ENCODE data around the gene SRP68. TPM values are rescaled to one million over a fixed set of nuclear protein-coding genes. Genes with fewer than 3 reads are reported as not detected.

Gene SRP68
- polyA plus RNA-seq, 1 of the 3 experiments (the other 2 are of a cell fraction) = 76.8 TPM

DNA sequence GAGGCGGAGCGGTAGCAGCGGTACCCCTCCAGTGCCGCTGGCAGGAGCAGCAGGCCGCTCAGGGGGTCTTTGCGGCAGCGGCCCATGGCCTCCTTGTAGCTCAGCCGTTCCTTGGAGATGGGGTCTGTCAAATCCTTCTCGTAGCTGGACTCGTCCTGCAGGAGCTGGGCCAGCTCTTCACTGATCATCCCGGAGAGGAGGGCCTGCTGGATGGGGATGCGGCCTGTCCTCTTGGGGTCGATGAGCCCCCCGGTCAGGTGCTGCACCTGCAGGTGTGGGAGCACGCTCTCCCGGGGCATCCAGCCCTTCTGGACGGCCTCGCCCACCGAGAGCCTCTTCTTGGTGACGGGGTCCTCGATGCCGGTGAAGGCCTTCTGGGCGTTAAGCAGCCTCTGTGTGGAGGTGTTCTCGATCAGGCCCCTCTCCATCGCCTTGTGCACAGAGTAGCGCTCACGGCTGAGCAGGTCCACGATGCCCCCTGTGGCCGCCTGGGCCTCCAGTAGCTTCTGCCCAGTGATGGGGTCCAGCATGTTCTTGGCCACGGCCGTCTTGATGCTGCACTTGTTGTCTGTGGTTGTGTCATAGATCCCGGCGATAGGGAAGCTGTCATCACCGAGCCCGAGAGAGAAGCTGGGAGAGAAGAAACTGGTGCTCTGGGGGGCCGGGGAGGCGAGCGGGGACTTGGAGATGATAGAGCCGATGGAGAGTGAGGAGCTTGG is 65.0 kb downstream of the SRP68 start:
- Histone ChIP-seq H3K4me1 (ENCODE audit: control insufficient read depth in 1 of 2, insufficient read depth in 2 of 2, low read depth in 1 of 2, low read length in 1 of 2) (peaks cover 0 to 10% of the 10 kb centered on the region in 2 experiments; a peak in 2 of 4 replicates), H3K4me3 (ENCODE audit: low read depth in 2 of 2, low read length in 1 of 2) (no peak overlapping the region), H4K20me1 (ENCODE audit: insufficient read depth) (no peaks in the 10 kb centered on the region), H3K27ac (ENCODE audit: low read depth in 2 of 2, low read length in 1 of 2) (no peak overlapping the region), H3K9ac (no peak overlapping the region), H2AFZ (ENCODE audit: low read depth) (no peak overlapping the region), H3F3A (replicated peaks; ENCODE audit: insufficient read depth) (peaks cover 22% of the 10 kb centered on the region), H3K9me3 (no peaks in the 10 kb centered on the region), H3K9me2 (no peaks in the 10 kb centered on the region), H3K4me2 (no peak overlapping the region), H3K27me3 (ENCODE audit: insufficient read depth) (no peaks in the 10 kb centered on the region), H3K36me3 (replicated peaks in 1 of 2; ENCODE audit: control insufficient read depth in 1 of 2, insufficient read depth in 2 of 2, low read length in 1 of 2) (no peaks in the 10 kb centered on the region), H3K79me2 (ENCODE audit: insufficient read depth) (no peaks in the 10 kb centered on the region)
- ChIA-PET CTCF (interaction anchor here (0.6 to 14.6 kb wide), 11 partner anchors 6 to 391 kb away, joined by 3 to 231 read pairs (median 3); partner anchors contain the start of genes CDK3, MRPL38 and TRIM47), POLR2A (no interaction called here)
- no peak for TF ChIP-seq EZH2phosphoT487 (IDR thresholded peaks at IDR 0.05; ENCODE audit: borderline replicate concordance, low read depth)
- no peak for TF ChIP-seq RCOR1 (IDR thresholded peaks at IDR 0.05; ENCODE audit: low read length)
- TF ChIP-seq ELF1 (IDR thresholded peaks at IDR 0.05) = no peak
- no peak for TF ChIP-seq CTCF (IDR thresholded peaks at IDR 0.05)
- TF ChIP-seq TAF1 (IDR thresholded peaks at IDR 0.05; ENCODE audit: borderline replicate concordance, low read depth, low read length) = no peak
- no peak for TF ChIP-seq NFIC (IDR thresholded peaks at IDR 0.05; ENCODE audit: borderline replicate concordance)
- TF ChIP-seq RFX5 (IDR thresholded peaks at IDR 0.05; ENCODE audit: low read length) = no peak
- TF ChIP-seq FOSL2 (IDR thresholded peaks at IDR 0.05; ENCODE audit: borderline replicate concordance, low read depth) = no peak
- no peak for TF ChIP-seq SIN3A (IDR thresholded peaks at IDR 0.05; ENCODE audit: borderline replicate concordance, low read depth, low read length)
- TF ChIP-seq TCF12 (IDR thresholded peaks at IDR 0.05) = no peak
- TF ChIP-seq YY1 (IDR thresholded peaks at IDR 0.05; ENCODE audit: low read depth) = no peak
- no peak for TF ChIP-seq ZBTB33 (IDR thresholded peaks at IDR 0.05; ENCODE audit: borderline replicate concordance, low read depth)
- no peak for TF ChIP-seq JUND (IDR thresholded peaks at IDR 0.05)
- TF ChIP-seq RXRA (IDR thresholded peaks at IDR 0.05; ENCODE audit: borderline replicate concordance, low read depth) = no peak
- TF ChIP-seq IRF3 (IDR thresholded peaks at IDR 0.05; ENCODE audit: low read depth, low read length) = no peak
- TF ChIP-seq GATA2 (CRISPR knock-in tag; IDR thresholded peaks at IDR 0.05) = no peak
- no peak for TF ChIP-seq FOXJ3 (CRISPR knock-in tag; IDR thresholded peaks at IDR 0.05)
- TF ChIP-seq, protein P1, sequence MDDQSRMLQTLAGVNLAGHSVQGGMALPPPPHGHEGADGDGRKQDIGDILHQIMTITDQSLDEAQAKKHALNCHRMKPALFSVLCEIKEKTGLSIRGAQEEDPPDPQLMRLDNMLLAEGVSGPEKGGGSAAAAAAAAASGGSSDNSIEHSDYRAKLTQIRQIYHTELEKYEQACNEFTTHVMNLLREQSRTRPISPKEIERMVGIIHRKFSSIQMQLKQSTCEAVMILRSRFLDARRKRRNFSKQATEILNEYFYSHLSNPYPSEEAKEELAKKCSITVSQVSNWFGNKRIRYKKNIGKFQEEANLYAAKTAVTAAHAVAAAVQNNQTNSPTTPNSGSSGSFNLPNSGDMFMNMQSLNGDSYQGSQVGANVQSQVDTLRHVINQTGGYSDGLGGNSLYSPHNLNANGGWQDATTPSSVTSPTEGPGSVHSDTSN (IDR thresholded peaks at IDR 0.05) = no peak
- TF ChIP-seq REST (IDR thresholded peaks at IDR 0.05; ENCODE audit: low read depth, low read length) = no peak
- no peak for TF ChIP-seq GABPA (IDR thresholded peaks at IDR 0.05; ENCODE audit: low read depth)
- no peak for DNase-seq
- 87% methylated on average over 38 of the region's 39 CpGs for WGBS (ENCODE audit: low lambda C conversion rate)
